ENCODE measurements around the gene RNF4. TPM values are rescaled to one million over a fixed set of nuclear protein-coding genes. Genes with fewer than 3 reads are reported as not detected.

The RNF4 gene
- total and polyA plus RNA-seq, 2 experiments from 2014 or later, result 63.1 to 66.5 TPM

GRCh38 chr4:2443956-2444740 is 24.8 kb upstream of the RNF4 start:
- TF ChIP-seq EZH2phosphoT487 (IDR thresholded peaks at IDR 0.05; ENCODE audit: insufficient read depth, low read depth) (no peak), EZH2 (IDR thresholded peaks at IDR 0.05; ENCODE audit: insufficient read depth, poor library complexity, severe bottlenecking) (no peak)
- Histone ChIP-seq H3K4me1 (ENCODE audit: insufficient read depth) (no peaks in the 10 kb centered on the region), H3K4me3 (no peak overlapping the region), H3F3A (ENCODE audit: insufficient read depth) (no peaks in the 10 kb centered on the region), H4K20me1 (ENCODE audit: insufficient read depth) (no peaks in the 10 kb centered on the region), H3K9me3 (ENCODE audit: low read depth) (no peaks in the 10 kb centered on the region), H2AFZ (no peak overlapping the region), H3K9ac (no peak overlapping the region), H3K27ac (no peak overlapping the region), H3K9me2 (ENCODE audit: insufficient read depth) (no peaks in the 10 kb centered on the region), H3K36me3 (ENCODE audit: low read depth) (no peaks in the 10 kb centered on the region), H3K79me2 (ENCODE audit: insufficient read depth) (no peaks in the 10 kb centered on the region), H3K27me3 (replicated peaks; ENCODE audit: insufficient read depth) (no peaks in the 10 kb centered on the region), H3K4me2 (ENCODE audit: unreplicated experiment) (no peak overlapping the region)
- in situ Hi-C loops (cut with MboI), result loop anchor here (10.0 kb wide), 1 partner anchor 219 kb away; no protein-coding TSS in a partner anchor
- no peak for DNase-seq
- 63 to 72% methylated on average over 7 of the region's 7 CpGs for WGBS, 2 experiments (ENCODE audit: low coverage in 1 of 2, low lambda C conversion rate in 2 of 2, missing lambda C conversion rate in 2 of 2)

GRCh38 chr4:2445130-2445529 is 23.8 kb upstream of the RNF4 start:
- Histone ChIP-seq H3K27me3 (replicated peaks; ENCODE audit: insufficient read depth) (no peaks in the 10 kb centered on the region), H4K20me1 (ENCODE audit: insufficient read depth) (no peaks in the 10 kb centered on the region), H3K9ac (no peak overlapping the region), H3K4me1 (ENCODE audit: insufficient read depth) (no peaks in the 10 kb centered on the region), H3F3A (ENCODE audit: insufficient read depth) (no peaks in the 10 kb centered on the region), H3K9me3 (ENCODE audit: low read depth) (no peaks in the 10 kb centered on the region), H3K9me2 (ENCODE audit: insufficient read depth) (no peaks in the 10 kb centered on the region), H2AFZ (no peak overlapping the region), H3K4me3 (no peak overlapping the region), H3K27ac (no peak overlapping the region), H3K79me2 (ENCODE audit: insufficient read depth) (no peaks in the 10 kb centered on the region), H3K4me2 (ENCODE audit: unreplicated experiment) (no peak overlapping the region), H3K36me3 (ENCODE audit: low read depth) (no peaks in the 10 kb centered on the region)
- in situ Hi-C loops (cut with MboI), result loop anchor here (10.0 kb wide), 1 partner anchor 220 kb away; no protein-coding TSS in a partner anchor
- DNase-seq, result no peak
- no peak for TF ChIP-seq EZH2 (IDR thresholded peaks at IDR 0.05; ENCODE audit: insufficient read depth, poor library complexity, severe bottlenecking)
- TF ChIP-seq EZH2phosphoT487 (IDR thresholded peaks at IDR 0.05; ENCODE audit: insufficient read depth, low read depth), result no peak
- WGBS, 2 experiments (ENCODE audit: low coverage in 1 of 2, low lambda C conversion rate in 2 of 2, missing lambda C conversion rate in 2 of 2), result 91 to 94% methylated on average over 9 of the region's 9 CpGs

GRCh38 chr4:2445571-2445970 is 23.3 kb upstream of the RNF4 start:
- Histone ChIP-seq H3K79me2 (ENCODE audit: insufficient read depth) (no peaks in the 10 kb centered on the region), H3K27me3 (replicated peaks; ENCODE audit: insufficient read depth) (no peaks in the 10 kb centered on the region), H3K36me3 (ENCODE audit: low read depth) (no peaks in the 10 kb centered on the region), H3K27ac (no peak overlapping the region), H2AFZ (no peak overlapping the region), H3K4me2 (ENCODE audit: unreplicated experiment) (no peak overlapping the region), H4K20me1 (ENCODE audit: insufficient read depth) (no peaks in the 10 kb centered on the region), H3K9me3 (ENCODE audit: low read depth) (no peaks in the 10 kb centered on the region), H3K4me3 (no peak overlapping the region), H3K4me1 (ENCODE audit: insufficient read depth) (no peaks in the 10 kb centered on the region), H3K9ac (no peak overlapping the region), H3F3A (ENCODE audit: insufficient read depth) (no peaks in the 10 kb centered on the region), H3K9me2 (ENCODE audit: insufficient read depth) (no peaks in the 10 kb centered on the region)
- 65 to 77% methylated on average over 6 of the region's 6 CpGs for WGBS, 2 experiments (ENCODE audit: low coverage in 1 of 2, low lambda C conversion rate in 2 of 2, missing lambda C conversion rate in 2 of 2)
- TF ChIP-seq EZH2 (IDR thresholded peaks at IDR 0.05; ENCODE audit: insufficient read depth, poor library complexity, severe bottlenecking) (no peak), EZH2phosphoT487 (IDR thresholded peaks at IDR 0.05; ENCODE audit: insufficient read depth, low read depth) (no peak)
- in situ Hi-C loops (cut with MboI), result loop anchor here (10.0 kb wide), 1 partner anchor 221 kb away; no protein-coding TSS in a partner anchor
- DNase-seq, result no peak

- H3K27ac ChIP-seq, result no peak overlapping the region
- no peaks in the 10 kb centered on the region for H3F3A ChIP-seq (ENCODE audit: insufficient read depth)
- H4K20me1 ChIP-seq (ENCODE audit: insufficient read depth), result no peaks in the 10 kb centered on the region
- no peaks in the 10 kb centered on the region for H3K9me3 ChIP-seq (ENCODE audit: low read depth)
- no peaks in the 10 kb centered on the region for H3K27me3 ChIP-seq (replicated peaks; ENCODE audit: insufficient read depth)
- no peak overlapping the region for H2AFZ ChIP-seq
- TF ChIP-seq EZH2phosphoT487 (IDR thresholded peaks at IDR 0.05; ENCODE audit: insufficient read depth, low read depth) (no peak), EZH2 (IDR thresholded peaks at IDR 0.05; ENCODE audit: insufficient read depth, poor library complexity, severe bottlenecking) (no peak)
- no peak for DNase-seq
- no peak overlapping the region for H3K4me3 ChIP-seq
- 53% methylated on average over 3 of the region's 3 CpGs for WGBS, 2 experiments (ENCODE audit: low coverage in 1 of 2, low lambda C conversion rate in 2 of 2, missing lambda C conversion rate in 2 of 2)
- no peaks in the 10 kb centered on the region for H3K4me1 ChIP-seq (ENCODE audit: insufficient read depth)
- H3K4me2 ChIP-seq (ENCODE audit: unreplicated experiment), result no peak overlapping the region
- in situ Hi-C loops (cut with MboI), result loop anchor here (10.0 kb wide), 1 partner anchor 222 kb away; no protein-coding TSS in a partner anchor
- H3K9ac ChIP-seq, result no peak overlapping the region
- H3K36me3 ChIP-seq (ENCODE audit: low read depth), result no peaks in the 10 kb centered on the region
- H3K9me2 ChIP-seq (ENCODE audit: insufficient read depth), result no peaks in the 10 kb centered on the region
- no peaks in the 10 kb centered on the region for H3K79me2 ChIP-seq (ENCODE audit: insufficient read depth)
Observed at GRCh38 chr4:2446656-2447564, 22.0 kb upstream of the RNF4 start.

Measured in GM23248 (cell line).